HG03342 (cell line): ENCODE results near the gene SCN2A.

Experiments
- ATAC-seq: cut with Tn5 transposase; IDR thresholded peaks from one replicate; pipeline ENCODE4 v1.9.1; 2021; ENCODE audit warnings: mild to moderate bottlenecking, moderate library complexity; ENCODE audit not compliant: unreplicated experiment

SCN2A gene

GRCh38 chr2:165239230-165239629, at the start of gene SCN2A:
Gene SCN2A (plus strand): TSS chr2:165239414. CDS start chr2:165295824, 56,410 bp downstream.
- ATAC-seq: peak; percentile 85

- ATAC-seq: no peak
These were observed 48.0 kb upstream of the SCN2A start for GRCh38 chr2:165191096-165191728.

- peak; percentile 44 for ATAC-seq
These were observed 46.5 kb upstream of the SCN2A start for GRCh38 chr2:165192729-165193128.

GRCh38 chr2:165193178-165193777, 45.9 kb upstream of the SCN2A start:
- ATAC-seq: peak; percentile 95

GRCh38 chr2:165196411-165196810, 42.8 kb upstream of the SCN2A start:
- ATAC-seq: no peak

- ATAC-seq: no peak
These were observed 41.9 kb upstream of the SCN2A start for GRCh38 chr2:165197346-165197745.

- no peak for ATAC-seq
These were observed 41.0 kb upstream of the SCN2A start for GRCh38 chr2:165198181-165198580.

- no peak for ATAC-seq
These were observed 37.0 kb upstream of the SCN2A start for GRCh38 chr2:165202239-165202638.

GRCh38 chr2:165203689-165204559, 35.3 kb upstream of the SCN2A start, which contains the start of gene SCN3A:
Gene SCN3A (minus strand): TSS chr2:165204050. CDS start chr2:165176394, 27,656 bp downstream.
- peak; percentile 67 for ATAC-seq

- ATAC-seq: no peak
These were observed 33.3 kb upstream of the SCN2A start for GRCh38 chr2:165205865-165206264.

- ATAC-seq: no peak
These were observed 31.1 kb upstream of the SCN2A start for GRCh38 chr2:165208094-165208493.

- ATAC-seq: no peak
These were observed 25.1 kb upstream of the SCN2A start for GRCh38 chr2:165214093-165214492.

GRCh38 chr2:165219481-165219880, 19.7 kb upstream of the SCN2A start:
- ATAC-seq: no peak

GRCh38 chr2:165224941-165225340, 14.3 kb upstream of the SCN2A start:
- ATAC-seq: no peak

GRCh38 chr2:165227571-165227970, 11.6 kb upstream of the SCN2A start:
- no peak for ATAC-seq

- ATAC-seq: no peak
These were observed 2.2 kb upstream of the SCN2A start for GRCh38 chr2:165237056-165237455.

- ATAC-seq: no peak
These were observed 919 bp upstream of the SCN2A start for GRCh38 chr2:165238295-165238694.

- no peak for ATAC-seq
These were observed 772 bp downstream of the SCN2A start for GRCh38 chr2:165239856-165240515.

- no peak for ATAC-seq
These were observed 1.7 kb downstream of the SCN2A start for GRCh38 chr2:165240916-165241315.

GRCh38 chr2:165245081-165245793, 6.0 kb downstream of the SCN2A start:
- ATAC-seq: no peak

- ATAC-seq: no peak
These were observed 9.0 kb downstream of the SCN2A start for GRCh38 chr2:165248238-165248637.
